Testis (tissue), 2 donors: Measurements from ENCODE around the gene GUK1.

Experiments used
- CTCF ChIP-seq, 3 experiments: fragments of 450-650 bp in 2 of 3; fragments of 200-600 bp in 1 of 3; sonication (generic) in 1 of 3; IDR thresholded peaks; one replicate each; pipeline ENCODE4 v1.5.1; 2016 to 2019; ENCODE audit warnings: antibody characterized with exemption in 3 of 3, mild to moderate bottlenecking in 2 of 3, moderate library complexity in 1 of 3
- POLR2A ChIP-seq: fragments of 450-650 bp; IDR thresholded peaks from one replicate; pipeline ENCODE4 v1.6.1; 2017; ENCODE audit warnings: antibody characterized with exemption, mild to moderate bottlenecking, moderate library complexity

GRCh38 chr1:228156515-228156881, 16.4 kb downstream of the GUK1 start:
- TF ChIP-seq CTCF (IDR thresholded peaks at IDR 0.05), result no peak
- TF ChIP-seq POLR2A, result no peak
